WTC11 (cell line): Measurements from ENCODE around the gene IL2RA. TPM values are rescaled to one million over a fixed set of nuclear protein-coding genes. Genes with fewer than 3 reads are reported as not detected.

ENCODE experiments used
- ATAC-seq: fragments of 200-7000 bp; cut with Tn5 transposase; 2 replicates; pipeline ENCODE4 v1.10.0; 2021; ENCODE audit warnings: mild to moderate bottlenecking, moderate library complexity
- CTCF ChIA-PET: fragments of 300-600 bp; sonication (Branson Sonifier 250); formaldehyde crosslinking; loops from one replicate; lab custom pipeline; 2021; ENCODE audit warnings: antibody characterized with exemption; lab: Charles Lee
- POLR2A ChIA-PET: fragments of 350-600 bp; sonication (Branson Sonifier 250); formaldehyde crosslinking; loops from one replicate; lab custom pipeline; 2021; ENCODE audit warnings: antibody characterized with exemption; lab: Charles Lee
- DNase-seq: peaks from one replicate; pipeline ENCODE4 v3.0.0; 2021; ENCODE audit warnings: low spot score
- H3K27ac Mint-ChIP-seq: 2 replicates; pipeline ENCODE4 v1.8.0; 2021; ENCODE audit warnings: mixed read lengths
- H3K27me3 Mint-ChIP-seq: 2 replicates; pipeline ENCODE4 v1.8.0; 2021; ENCODE audit warnings: low read depth, mild to moderate bottlenecking, moderate library complexity, mixed read lengths
- H3K36me3 Mint-ChIP-seq: 2 replicates; pipeline ENCODE4 v1.8.0; 2021; ENCODE audit warnings: mixed read lengths
- H3K4me1 Mint-ChIP-seq: 2 replicates; pipeline ENCODE4 v1.8.0; 2022; ENCODE audit warnings: mixed read lengths
- H3K4me3 Mint-ChIP-seq: 2 replicates; pipeline ENCODE4 v1.8.0; 2021; ENCODE audit warnings: mild to moderate bottlenecking, moderate library complexity, mixed read lengths
- H3K9me3 Mint-ChIP-seq: 2 replicates; pipeline ENCODE4 v1.8.0; 2021; ENCODE audit warnings: mixed read lengths
- ATF1 ChIP-seq: sonication (generic); formaldehyde crosslinking; IDR thresholded peaks from 2 replicates; pipeline ENCODE4 v1.8.1; 2023; ENCODE audit warnings: mild to moderate bottlenecking, moderate library complexity, missing genetic modification reagents
- ATF2 ChIP-seq: sonication (generic); formaldehyde crosslinking; IDR thresholded peaks from 2 replicates; pipeline ENCODE4 v1.8.1; 2022; ENCODE audit warnings: low read depth, missing genetic modification reagents, borderline replicate concordance
- CREM ChIP-seq: sonication (generic); formaldehyde crosslinking; IDR thresholded peaks from 2 replicates; pipeline ENCODE4 v1.8.1; 2022; ENCODE audit warnings: mild to moderate bottlenecking, missing genetic modification reagents, moderate library complexity
- FOXP1 ChIP-seq: sonication (generic); formaldehyde crosslinking; IDR thresholded peaks from 2 replicates; pipeline ENCODE4 v1.8.0; 2022; ENCODE audit warnings: missing genetic modification reagents, mild to moderate bottlenecking, moderate library complexity, borderline replicate concordance
- FOXP4 ChIP-seq: sonication (generic); formaldehyde crosslinking; IDR thresholded peaks from 2 replicates; pipeline ENCODE4 v1.8.0; 2022; ENCODE audit warnings: mild to moderate bottlenecking, missing genetic modification reagents
- JAZF1 ChIP-seq: fragments of 250-450 bp; sonication (Bioruptor Pico); IDR thresholded peaks from 2 replicates; pipeline ENCODE4 v1.9.0; 2021; ENCODE audit warnings: moderate library complexity, mild to moderate bottlenecking, inconsistent platforms
- MXD4 ChIP-seq: fragments of 250-450 bp; sonication (Bioruptor Pico); IDR thresholded peaks from 2 replicates; pipeline ENCODE4 v1.8.0; 2021; ENCODE audit warnings: mild to moderate bottlenecking, moderate library complexity, borderline replicate concordance
- NFE2L1 ChIP-seq: sonication (generic); formaldehyde crosslinking; IDR thresholded peaks from 2 replicates; pipeline ENCODE4 v1.8.1; 2023; ENCODE audit warnings: missing genetic modification reagents
- NR2C2 ChIP-seq: sonication (generic); formaldehyde crosslinking; IDR thresholded peaks from 2 replicates; pipeline ENCODE4 v1.8.0; 2022; ENCODE audit warnings: mild to moderate bottlenecking, missing genetic modification reagents
- PREB ChIP-seq: sonication (generic); formaldehyde crosslinking; IDR thresholded peaks from 2 replicates; pipeline ENCODE4 v1.8.1; 2022; ENCODE audit warnings: mild to moderate bottlenecking, missing genetic modification reagents, moderate library complexity, borderline replicate concordance
- RORB ChIP-seq: fragments of 250-450 bp; sonication (Bioruptor Pico); IDR thresholded peaks from 2 replicates; pipeline ENCODE4 v1.9.0; 2021; ENCODE audit warnings: mild to moderate bottlenecking
- STAT6 ChIP-seq: sonication (generic); formaldehyde crosslinking; conservative IDR thresholded peaks from 2 replicates; pipeline ENCODE4 v1.8.1; 2023; ENCODE audit warnings: mild to moderate bottlenecking, low read depth, missing genetic modification reagents, moderate library complexity
- TEAD4 ChIP-seq: sonication (generic); formaldehyde crosslinking; IDR thresholded peaks from 2 replicates; pipeline ENCODE4 v1.8.0; 2022; ENCODE audit warnings: mild to moderate bottlenecking, missing genetic modification reagents
- TP53 ChIP-seq: sonication (generic); formaldehyde crosslinking; IDR thresholded peaks from 2 replicates; pipeline ENCODE4 v1.8.1; 2023; ENCODE audit warnings: mild to moderate bottlenecking, missing genetic modification reagents
- USF1 ChIP-seq: sonication (generic); formaldehyde crosslinking; IDR thresholded peaks from 2 replicates; pipeline ENCODE4 v1.8.0; 2022; ENCODE audit warnings: mild to moderate bottlenecking, missing genetic modification reagents
- ZNF232 ChIP-seq: sonication (generic); formaldehyde crosslinking; IDR thresholded peaks from 2 replicates; pipeline ENCODE4 v1.8.0; 2022; ENCODE audit warnings: mild to moderate bottlenecking, missing genetic modification reagents
- ZNF416 ChIP-seq: fragments of 250-450 bp; sonication (Bioruptor Pico); IDR thresholded peaks from 2 replicates; pipeline ENCODE4 v1.9.0; 2021; ENCODE audit warnings: mild to moderate bottlenecking, inconsistent platforms
- ZNF425 ChIP-seq: fragments of 250-450 bp; sonication (Bioruptor Pico); conservative IDR thresholded peaks from 2 replicates; pipeline ENCODE4 v1.9.0; 2021; ENCODE audit warnings: mild to moderate bottlenecking
- ZNF512 ChIP-seq: sonication (generic); formaldehyde crosslinking; IDR thresholded peaks from 2 replicates; pipeline ENCODE4 v1.8.1; 2022; ENCODE audit warnings: missing genetic modification reagents, borderline replicate concordance
- ZNF532 ChIP-seq: fragments of 250-450 bp; sonication (Bioruptor Pico); IDR thresholded peaks from 2 replicates; pipeline ENCODE4 v1.9.0; 2021; ENCODE audit warnings: mild to moderate bottlenecking, borderline replicate concordance
- total RNA-seq: library from RNA; stranded (reverse); gene quantifications from 3 replicates; pipeline ENCODE4 v1.2.3, GENCODE V29; 2021

Gene IL2RA
- total RNA-seq, 1 experiment from 2014 or later, result 0.31 TPM

GRCh38 chr10:6067457-6067856 is 5.3 kb upstream of the IL2RA start (continued):
- no peak for TF ChIP-seq USF1 (CRISPR knock-in tag)
- TF ChIP-seq ZNF512, result no peak
- no peak for TF ChIP-seq NFE2L1 (CRISPR knock-in tag)

- ATAC-seq (no peak), DNase-seq (no peak)
Observed at GRCh38 chr10:6065835-6066234, 3.7 kb upstream of the IL2RA start.

More at GRCh38 chr10:6065835-6066234, 3.7 kb upstream of the IL2RA start:
- no peak overlapping the region for H3K4me3 Mint-ChIP-seq
- H3K36me3 Mint-ChIP-seq, result no peaks in the 10 kb centered on the region
- peaks cover 6% of the 10 kb centered on the region for H3K4me1 Mint-ChIP-seq
- H3K9me3 Mint-ChIP-seq, result peaks cover 9% of the 10 kb centered on the region
- CTCF ChIA-PET, result interaction anchor here (1.1 kb wide), 1 partner anchor 21 kb away, joined by 4 read pairs; no protein-coding TSS in a partner anchor
- TF ChIP-seq ATF2 (CRISPR knock-in tag), result no peak
- TF ChIP-seq FOXP1 (CRISPR knock-in tag), result no peak
- TF ChIP-seq FOXP4 (CRISPR knock-in tag), result no peak
- TF ChIP-seq ZNF425 (CRISPR knock-in tag), result no peak
- no peak for TF ChIP-seq ZNF532 (CRISPR knock-in tag)
- no peak for TF ChIP-seq TEAD4 (CRISPR knock-in tag)
- no peak for TF ChIP-seq TP53
- no peak for TF ChIP-seq ZNF232 (CRISPR knock-in tag)
- no peak for TF ChIP-seq JAZF1 (CRISPR knock-in tag)
- TF ChIP-seq PREB (CRISPR knock-in tag), result no peak
- no peak for TF ChIP-seq STAT6 (CRISPR knock-in tag)
- no peak for TF ChIP-seq NR2C2 (CRISPR knock-in tag)
- no peak for TF ChIP-seq ATF1 (CRISPR knock-in tag)
- no peak for TF ChIP-seq RORB (CRISPR knock-in tag)
- no peak for TF ChIP-seq CREM (CRISPR knock-in tag)
- no peak for TF ChIP-seq ZNF416
- TF ChIP-seq MXD4 (CRISPR knock-in tag), result no peak
- no peak overlapping the region for H3K27ac Mint-ChIP-seq
- no peaks in the 10 kb centered on the region for H3K27me3 Mint-ChIP-seq
- POLR2A ChIA-PET, result no interaction called here
